RWPE2 (cell line): Measurements from ENCODE around the gene CARD14.

Experiments used
- ATAC-seq: fragments of 200-7000 bp; cut with Tn5 transposase; 3 replicates; pipeline ENCODE4 v1.9.1; 2021; ENCODE audit warnings: low read depth
- DNase-seq: peaks from one replicate; pipeline ENCODE4 v3.0.0-alpha.2; 2020; ENCODE audit warnings: low spot score
- H3K27ac ChIP-seq: fragments of 450-650 bp; 2 replicates; pipeline ENCODE4 v1.5.1; 2017; ENCODE audit warnings: mild to moderate bottlenecking; ENCODE audit not compliant: poor library complexity, severe bottlenecking
- H3K27me3 ChIP-seq: fragments of 250-450 bp; sonication (Bioruptor Pico); 2 replicates; pipeline ENCODE4 v1.5.1; 2021; ENCODE audit warnings: mild to moderate bottlenecking, moderate library complexity; ENCODE audit not compliant: insufficient read depth, poor library complexity, severe bottlenecking
- H3K36me3 ChIP-seq: fragments of 250-450 bp; sonication (Bioruptor Pico); 2 replicates; pipeline ENCODE4 v1.5.1; 2020; ENCODE audit warnings: low read depth, mild to moderate bottlenecking, moderate library complexity
- H3K4me1 ChIP-seq: fragments of 250-450 bp; sonication (Bioruptor Pico); 2 replicates; pipeline ENCODE4 v1.5.1; 2021; ENCODE audit warnings: mild to moderate bottlenecking, moderate library complexity; ENCODE audit not compliant: insufficient read depth, poor library complexity, severe bottlenecking
- H3K4me3 ChIP-seq: fragments of 250-450 bp; sonication (Bioruptor Pico); 2 replicates; pipeline ENCODE4 v1.5.1; 2021; ENCODE audit warnings: mild to moderate bottlenecking, moderate library complexity; ENCODE audit not compliant: severe bottlenecking
- H3K9me3 ChIP-seq: fragments of 250-450 bp; sonication (Bioruptor Pico); 2 replicates; pipeline ENCODE4 v1.5.1; 2021; ENCODE audit warnings: mild to moderate bottlenecking, moderate library complexity; ENCODE audit not compliant: severe bottlenecking
- CTCF ChIP-seq: fragments of 450-650 bp; IDR thresholded peaks from one replicate; pipeline ENCODE4 v1.5.1; 2017; ENCODE audit warnings: mild to moderate bottlenecking, moderate library complexity; ENCODE audit not compliant: poor library complexity, severe bottlenecking

Gene CARD14

DNA sequence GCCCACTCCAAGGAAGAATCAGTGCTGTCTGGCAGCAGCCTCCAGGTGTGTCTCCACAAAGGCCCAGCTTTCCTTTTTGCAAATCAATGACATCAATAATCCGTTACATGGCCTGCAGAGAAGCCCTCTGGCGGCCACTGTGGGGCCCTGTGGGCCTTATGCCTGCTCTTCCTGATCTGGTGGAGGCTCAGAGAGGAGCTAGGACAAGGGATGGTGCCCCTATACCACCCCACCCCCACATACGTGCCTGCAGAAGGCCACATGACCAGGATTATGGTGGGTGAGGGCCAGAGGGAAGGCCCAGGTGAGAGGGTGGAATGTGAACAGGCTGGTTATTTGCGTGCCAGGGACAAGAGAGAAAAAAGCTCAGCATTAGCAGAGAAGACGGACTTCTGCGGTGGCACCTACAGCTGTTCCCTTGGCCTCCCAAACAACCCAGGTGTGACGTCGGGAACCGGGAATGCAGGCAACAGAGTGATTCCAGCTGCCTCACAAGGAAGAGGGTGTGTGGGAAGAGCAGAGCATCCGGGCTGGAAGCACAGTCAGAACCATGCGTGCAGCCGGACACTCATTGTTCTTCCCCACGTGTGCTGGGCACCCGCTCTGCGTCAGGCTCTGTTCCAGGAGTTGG lies 45.4 kb upstream of the CARD14 start:
- peak; percentile 35 for TF ChIP-seq CTCF
- ATAC-seq = peak; percentile 67
- Histone ChIP-seq H3K36me3 (no peaks in the 10 kb centered on the region), H3K4me1 (no peaks in the 10 kb centered on the region), H3K4me3 (no peak overlapping the region), H3K9me3 (no peaks in the 10 kb centered on the region), H3K27me3 (no peaks in the 10 kb centered on the region), H3K27ac (no peak overlapping the region)
- DNase-seq = no peak

- no peak for TF ChIP-seq CTCF
- DNase-seq = peak; percentile 2
These were observed 44.0 kb upstream of the CARD14 start for GRCh38 chr17:80125656-80126448.

GRCh38 chr17:80126449-80126715 lies 43.4 kb upstream of the CARD14 start:
- Histone ChIP-seq H3K27ac (no peak overlapping the region), H3K9me3 (no peaks in the 10 kb centered on the region), H3K36me3 (peaks cover 2% of the 10 kb centered on the region; the same call in 1 of the 2 replicates), H3K27me3 (no peaks in the 10 kb centered on the region), H3K4me1 (no peaks in the 10 kb centered on the region), H3K4me3 (no peak overlapping the region)
- TF ChIP-seq CTCF = no peak
- ATAC-seq (no peak), DNase-seq (peak; percentile 10)

More at GRCh38 chr17:80125656-80126448, 44.0 kb upstream of the CARD14 start:
- Histone ChIP-seq H3K9me3 (no peaks in the 10 kb centered on the region), H3K4me1 (no peaks in the 10 kb centered on the region), H3K27me3 (no peaks in the 10 kb centered on the region), H3K27ac (no peak overlapping the region), H3K36me3 (no peaks in the 10 kb centered on the region), H3K4me3 (no peak overlapping the region)
- no peak for ATAC-seq

DNA sequence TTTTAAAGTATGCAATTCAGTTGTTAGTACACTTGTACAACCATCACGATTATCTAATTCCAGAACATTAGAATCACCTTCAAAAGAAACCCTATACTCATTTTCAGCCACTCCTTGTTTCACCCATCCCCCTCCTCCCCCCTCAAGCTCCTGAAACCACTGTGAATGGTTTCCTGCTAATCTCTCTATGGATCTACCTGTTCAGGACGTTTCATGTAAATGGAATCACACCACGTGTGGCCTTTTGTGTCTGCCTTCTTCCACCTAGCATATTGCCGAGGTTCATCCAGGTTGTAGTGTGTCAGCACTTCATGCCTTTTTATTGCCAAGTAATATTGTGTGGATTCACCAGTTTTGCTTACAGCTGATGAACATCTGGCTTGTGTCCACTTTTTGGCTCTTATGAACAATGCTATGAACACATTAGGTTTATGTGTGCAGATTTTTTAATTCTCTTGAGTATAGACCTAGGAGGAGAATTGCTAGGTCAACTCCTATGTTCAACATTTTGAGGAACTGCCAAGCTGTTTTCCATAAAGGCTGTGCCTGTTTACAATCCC lies 40.7 kb upstream of the CARD14 start:
- no peaks in the 10 kb centered on the region for H3K4me1 ChIP-seq
- no peak overlapping the region for H3K4me3 ChIP-seq
- H3K9me3 ChIP-seq = no peaks in the 10 kb centered on the region
- H3K36me3 ChIP-seq = peaks cover 19% of the 10 kb centered on the region
- TF ChIP-seq CTCF = no peak
- DNase-seq (peak; percentile 7), ATAC-seq (no peak)
- no peaks in the 10 kb centered on the region for H3K27me3 ChIP-seq
- H3K27ac ChIP-seq = no peak overlapping the region

DNA sequence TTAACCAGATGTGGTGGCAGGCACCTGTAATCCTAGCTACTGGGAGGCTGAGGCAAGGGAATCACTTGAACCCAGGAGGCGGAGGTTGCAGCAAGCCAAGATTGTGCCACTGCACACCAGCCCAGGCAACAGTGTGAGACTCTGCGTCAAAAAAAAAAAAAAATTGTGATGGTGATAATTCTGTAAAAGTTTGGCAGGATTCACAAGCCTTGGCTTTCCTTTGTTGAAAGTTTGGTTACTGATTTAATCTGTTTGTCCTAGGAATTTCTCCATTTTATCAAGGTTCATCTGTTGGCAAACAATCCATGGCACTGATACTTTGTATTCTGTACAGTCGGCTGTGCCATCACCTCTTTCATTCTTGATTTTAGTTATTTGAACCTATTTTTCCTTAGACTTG lies 38.8 kb upstream of the CARD14 start:
- H3K27ac ChIP-seq = no peak overlapping the region
- DNase-seq = peak; percentile 3
- H3K36me3 ChIP-seq = peaks cover 38% of the 10 kb centered on the region
- no peak for TF ChIP-seq CTCF
- no peak for ATAC-seq
- H3K4me1 ChIP-seq = no peaks in the 10 kb centered on the region
- H3K4me3 ChIP-seq = no peak overlapping the region
- H3K9me3 ChIP-seq = no peaks in the 10 kb centered on the region
- H3K27me3 ChIP-seq = no peaks in the 10 kb centered on the region
